Activated naive CD4-positive, alpha-beta T cell treated with anti-CD3 and anti-CD28 coated beads, Interleukin-2, amount 50 U/mL, for 24 hours (primary cell): Measurements from ENCODE around the gene CTRB2.

ENCODE experiments used
- H3K27ac Mint-ChIP-seq: one replicate; pipeline ENCODE4 v1.8.0; 2021; ENCODE audit warnings: mild to moderate bottlenecking, mixed read lengths
- H3K27me3 Mint-ChIP-seq: one replicate; pipeline ENCODE4 v1.8.0; 2021; ENCODE audit warnings: mixed read lengths
- H3K36me3 Mint-ChIP-seq: one replicate; pipeline ENCODE4 v1.8.0; 2021; ENCODE audit warnings: mixed read lengths
- H3K4me1 Mint-ChIP-seq: one replicate; pipeline ENCODE4 v1.8.0; 2021; ENCODE audit warnings: mixed read lengths
- H3K4me3 Mint-ChIP-seq: one replicate; pipeline ENCODE4 v1.8.0; 2021; ENCODE audit warnings: mild to moderate bottlenecking, mixed read lengths
- H3K9me3 Mint-ChIP-seq: one replicate; pipeline ENCODE4 v1.8.0; 2021; ENCODE audit warnings: mixed read lengths

The CTRB2 gene

GRCh38 chr16:75236232-75236631 is 29.3 kb upstream of the CTRB2 start:
- Mint-ChIP-seq H3K36me3 (no peaks in the 10 kb centered on the region), H3K4me3 (no peak overlapping the region), H3K27ac (no peak overlapping the region), H3K27me3 (no peaks in the 10 kb centered on the region), H3K4me1 (peaks cover 5% of the 10 kb centered on the region), H3K9me3 (no peaks in the 10 kb centered on the region)

DNA sequence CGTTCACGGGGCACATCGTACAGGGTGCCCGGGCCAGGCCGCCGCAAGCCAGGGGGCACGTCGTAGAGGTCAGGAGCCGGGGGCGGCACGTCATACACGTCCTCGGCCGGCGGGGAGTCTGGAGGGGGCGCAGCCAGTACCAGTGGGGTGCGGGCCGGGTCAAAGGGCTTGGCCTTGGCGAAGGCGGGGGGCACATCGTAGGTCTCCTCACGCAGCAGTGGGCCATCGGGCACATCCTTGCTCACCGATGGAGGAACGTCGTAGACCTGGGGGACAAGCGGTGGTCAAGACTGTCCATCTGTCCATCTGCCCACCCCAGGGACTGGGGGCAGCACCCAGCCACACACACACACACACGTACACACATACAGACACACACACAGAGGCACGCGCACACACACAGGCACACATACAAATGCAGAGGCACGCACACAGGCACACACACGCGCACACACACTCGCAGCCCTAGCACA is 28.8 kb upstream of the CTRB2 start:
- Mint-ChIP-seq H3K36me3 (no peaks in the 10 kb centered on the region), H3K27ac (no peak overlapping the region), H3K9me3 (no peaks in the 10 kb centered on the region), H3K4me1 (peaks cover 5% of the 10 kb centered on the region), H3K4me3 (no peak overlapping the region), H3K27me3 (no peaks in the 10 kb centered on the region)

DNA sequence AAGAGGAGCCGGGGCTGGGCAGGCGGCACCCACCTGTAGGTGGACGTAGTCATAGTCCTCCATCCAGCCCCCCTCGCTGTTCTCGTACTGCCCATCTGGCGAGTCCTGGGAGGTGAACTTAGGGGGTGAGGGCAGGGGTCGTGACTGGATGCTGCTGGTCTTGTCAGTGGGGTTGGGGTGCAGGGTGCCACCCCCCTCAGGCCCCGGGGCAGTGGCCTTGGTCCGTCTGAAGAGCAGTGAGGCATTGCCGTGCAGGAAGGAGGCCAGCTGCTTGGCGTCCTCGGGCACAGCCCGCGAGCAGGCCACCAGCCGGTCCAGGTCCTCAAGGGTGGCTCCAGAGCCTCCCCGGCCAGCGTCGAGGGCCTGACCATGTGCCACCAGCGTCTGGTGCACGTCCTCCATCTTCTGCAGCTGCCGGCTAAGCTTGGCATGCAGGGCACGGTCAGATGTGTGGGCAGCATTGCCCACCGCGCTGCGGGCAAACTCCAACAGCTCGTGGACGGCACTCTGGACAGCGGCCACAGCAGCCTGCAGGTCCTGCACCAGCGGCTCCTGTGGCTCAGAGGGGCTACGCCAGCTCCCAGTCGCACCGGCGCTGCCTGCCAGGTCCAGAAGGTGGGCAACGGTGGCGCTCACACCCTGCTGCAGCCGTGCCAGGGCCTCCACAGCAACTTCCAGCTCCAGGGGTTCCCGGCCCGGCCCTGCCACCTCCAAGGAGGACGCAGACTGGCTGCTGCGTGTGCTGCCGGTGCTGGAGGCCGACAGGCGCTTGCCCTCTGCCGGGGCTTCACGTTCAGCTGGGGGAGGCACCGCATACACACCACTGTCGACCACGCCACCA is 28.1 kb upstream of the CTRB2 start:
- H3K4me1 Mint-ChIP-seq: peaks cover 5% of the 10 kb centered on the region
- H3K27ac Mint-ChIP-seq: no peak overlapping the region
- H3K27me3 Mint-ChIP-seq: no peaks in the 10 kb centered on the region
- H3K4me3 Mint-ChIP-seq: no peak overlapping the region
- H3K36me3 Mint-ChIP-seq: no peaks in the 10 kb centered on the region
- no peaks in the 10 kb centered on the region for H3K9me3 Mint-ChIP-seq

GRCh38 chr16:75233611-75233938 is 26.6 kb upstream of the CTRB2 start:
- H3K27me3 Mint-ChIP-seq: no peaks in the 10 kb centered on the region
- no peaks in the 10 kb centered on the region for H3K9me3 Mint-ChIP-seq
- no peaks in the 10 kb centered on the region for H3K36me3 Mint-ChIP-seq
- peaks cover 5% of the 10 kb centered on the region for H3K4me1 Mint-ChIP-seq
- no peak overlapping the region for H3K27ac Mint-ChIP-seq
- H3K4me3 Mint-ChIP-seq: no peak overlapping the region

GRCh38 chr16:75231570-75231969 is 24.6 kb upstream of the CTRB2 start:
- Mint-ChIP-seq H3K27ac (no peak overlapping the region), H3K4me1 (peaks cover 5% of the 10 kb centered on the region), H3K27me3 (no peaks in the 10 kb centered on the region), H3K4me3 (no peak overlapping the region), H3K36me3 (no peaks in the 10 kb centered on the region), H3K9me3 (no peaks in the 10 kb centered on the region)

- Mint-ChIP-seq H3K27me3 (no peaks in the 10 kb centered on the region), H3K4me1 (peaks cover 5% of the 10 kb centered on the region), H3K4me3 (no peak overlapping the region), H3K9me3 (no peaks in the 10 kb centered on the region), H3K36me3 (no peaks in the 10 kb centered on the region), H3K27ac (no peak overlapping the region)
Observed at GRCh38 chr16:75230471-75231110, 23.6 kb upstream of the CTRB2 start.

DNA sequence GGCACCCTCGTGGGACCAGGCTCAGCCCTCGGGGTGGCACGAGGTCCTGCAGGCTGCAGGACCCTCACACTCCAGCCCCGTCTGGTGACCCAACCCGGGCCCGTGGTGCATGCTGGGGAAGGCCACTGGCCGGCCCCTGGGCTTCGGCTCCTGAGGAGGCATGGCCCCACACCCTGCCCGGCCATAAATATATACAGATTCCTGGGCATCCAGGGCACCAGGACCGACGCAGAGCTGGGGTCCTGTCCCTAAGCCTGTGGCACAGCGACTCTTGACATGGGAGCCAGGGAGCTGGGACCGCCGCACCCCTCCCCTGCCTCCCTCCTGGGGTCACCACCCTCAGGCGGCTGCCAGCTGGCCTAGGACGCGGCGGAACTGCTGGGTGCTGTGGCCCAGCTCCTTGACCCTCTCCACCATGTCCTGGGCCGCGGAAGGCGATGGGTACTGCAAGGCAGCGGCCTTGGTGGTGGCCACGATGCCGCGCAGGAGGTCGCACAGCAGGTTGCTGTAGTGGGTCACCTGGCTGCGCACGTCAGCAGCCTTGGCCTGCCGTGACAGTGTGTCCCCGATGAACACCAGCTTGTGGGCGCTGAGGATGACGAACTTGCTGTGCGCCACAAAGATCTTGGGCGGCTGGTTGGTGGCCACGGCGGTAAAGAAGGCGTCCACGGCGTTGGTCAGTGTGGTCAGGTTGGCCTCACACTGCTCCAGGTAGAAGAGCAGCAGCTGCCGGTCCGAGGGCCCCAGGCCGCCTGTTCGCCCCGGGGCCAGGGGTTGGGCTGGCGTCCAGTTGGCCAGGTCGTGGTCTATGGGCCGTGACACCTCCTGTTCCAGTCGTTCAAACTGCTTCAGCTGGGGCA is 22.4 kb upstream of the CTRB2 start:
- peaks cover 5% of the 10 kb centered on the region for H3K4me1 Mint-ChIP-seq
- H3K27me3 Mint-ChIP-seq: no peaks in the 10 kb centered on the region
- H3K9me3 Mint-ChIP-seq: no peaks in the 10 kb centered on the region
- no peaks in the 10 kb centered on the region for H3K36me3 Mint-ChIP-seq
- H3K27ac Mint-ChIP-seq: no peak overlapping the region
- no peak overlapping the region for H3K4me3 Mint-ChIP-seq

GRCh38 chr16:75228143-75228976 is 21.4 kb upstream of the CTRB2 start:
- no peak overlapping the region for H3K4me3 Mint-ChIP-seq
- H3K4me1 Mint-ChIP-seq: no peaks in the 10 kb centered on the region
- no peaks in the 10 kb centered on the region for H3K36me3 Mint-ChIP-seq
- H3K27me3 Mint-ChIP-seq: no peaks in the 10 kb centered on the region
- H3K27ac Mint-ChIP-seq: no peak overlapping the region
- no peaks in the 10 kb centered on the region for H3K9me3 Mint-ChIP-seq

- H3K27me3 Mint-ChIP-seq: no peaks in the 10 kb centered on the region
- H3K9me3 Mint-ChIP-seq: no peaks in the 10 kb centered on the region
- no peaks in the 10 kb centered on the region for H3K4me1 Mint-ChIP-seq
- no peak overlapping the region for H3K4me3 Mint-ChIP-seq
- H3K27ac Mint-ChIP-seq: no peak overlapping the region
- no peaks in the 10 kb centered on the region for H3K36me3 Mint-ChIP-seq
Observed at GRCh38 chr16:75227361-75228142, 20.6 kb upstream of the CTRB2 start.

GRCh38 chr16:75226550-75227360 is 19.8 kb upstream of the CTRB2 start:
- Mint-ChIP-seq H3K27ac (no peak overlapping the region), H3K9me3 (no peaks in the 10 kb centered on the region), H3K4me3 (no peak overlapping the region), H3K27me3 (no peaks in the 10 kb centered on the region), H3K36me3 (no peaks in the 10 kb centered on the region), H3K4me1 (no peaks in the 10 kb centered on the region)

GRCh38 chr16:75225678-75226515 is 18.9 kb upstream of the CTRB2 start:
- Mint-ChIP-seq H3K27me3 (no peaks in the 10 kb centered on the region), H3K36me3 (no peaks in the 10 kb centered on the region), H3K4me1 (no peaks in the 10 kb centered on the region), H3K9me3 (no peaks in the 10 kb centered on the region), H3K4me3 (no peak overlapping the region), H3K27ac (no peak overlapping the region)

- no peaks in the 10 kb centered on the region for H3K36me3 Mint-ChIP-seq
Observed at GRCh38 chr16:75225092-75225491, 18.1 kb upstream of the CTRB2 start.

DNA sequence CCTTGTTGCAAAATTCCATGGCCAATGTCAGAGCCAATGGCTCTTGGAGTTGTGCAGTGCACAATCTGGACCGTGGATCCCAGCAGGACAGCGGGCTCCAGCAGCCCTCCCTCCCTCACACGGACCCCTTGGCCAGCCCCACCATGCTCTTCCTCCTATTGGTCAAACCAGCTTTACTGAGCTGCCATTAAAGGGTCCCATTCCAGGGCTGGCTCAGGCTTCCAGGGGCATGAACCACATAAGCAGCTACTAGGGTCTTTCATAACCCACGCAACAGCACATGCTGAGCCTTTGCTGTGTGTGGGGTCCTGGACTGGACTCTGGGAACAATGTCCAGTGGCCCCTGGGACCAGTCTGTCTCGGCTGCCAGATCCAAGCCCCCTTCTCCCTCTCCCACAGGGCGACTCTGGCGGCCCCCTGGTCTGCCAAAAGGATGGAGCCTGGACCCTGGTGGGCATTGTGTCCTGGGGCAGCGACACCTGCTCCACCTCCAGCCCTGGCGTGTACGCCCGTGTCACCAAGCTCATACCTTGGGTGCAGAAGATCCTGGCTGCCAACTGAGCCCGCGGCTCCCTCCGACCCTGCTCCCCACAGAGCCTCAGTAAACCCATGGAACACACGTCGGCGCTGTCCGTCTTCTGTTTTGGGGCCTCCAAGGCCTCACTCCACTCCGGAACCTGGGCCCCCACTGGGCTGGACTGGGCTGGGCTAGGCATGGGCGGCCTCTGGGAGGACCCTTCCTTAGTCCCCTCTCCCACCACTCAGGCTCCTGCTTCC is 17.5 kb upstream of the CTRB2 start:
- H3K4me3 Mint-ChIP-seq: no peak overlapping the region
- no peak overlapping the region for H3K27ac Mint-ChIP-seq
- peaks cover 5% of the 10 kb centered on the region for H3K4me1 Mint-ChIP-seq
- no peaks in the 10 kb centered on the region for H3K36me3 Mint-ChIP-seq
- no peaks in the 10 kb centered on the region for H3K27me3 Mint-ChIP-seq
- no peaks in the 10 kb centered on the region for H3K9me3 Mint-ChIP-seq

More at GRCh38 chr16:75225092-75225491, 18.1 kb upstream of the CTRB2 start:
- H3K4me1 Mint-ChIP-seq: no peaks in the 10 kb centered on the region
- H3K27me3 Mint-ChIP-seq: no peaks in the 10 kb centered on the region
- no peaks in the 10 kb centered on the region for H3K9me3 Mint-ChIP-seq
- H3K27ac Mint-ChIP-seq: no peak overlapping the region
- H3K4me3 Mint-ChIP-seq: no peak overlapping the region
